Activated naive CD4-positive, alpha-beta T cell treated with anti-CD3 and anti-CD28 coated beads for 36 hours (primary cell): ENCODE measurements around the gene PPP1R3C. TPM values are rescaled to one million over a fixed set of nuclear protein-coding genes. Genes with fewer than 3 reads are reported as not detected.

Source experiments
- CTCF ChIA-PET: fragments of 350-600 bp; sonication (Branson Sonifier 250); formaldehyde crosslinking; loops from one replicate; lab custom pipeline; 2021; ENCODE audit warnings: antibody characterized with exemption; lab: Charles Lee
- DNase-seq: peaks from one replicate; pipeline ENCODE4 v3.0.0-alpha.2; 2020
- H3K27ac Mint-ChIP-seq: one replicate; pipeline ENCODE4 v1.8.0; 2021; ENCODE audit warnings: mild to moderate bottlenecking, mixed read lengths
- H3K27me3 Mint-ChIP-seq: one replicate; pipeline ENCODE4 v1.8.0; 2021; ENCODE audit warnings: low read depth, mixed read lengths
- H3K36me3 Mint-ChIP-seq: one replicate; pipeline ENCODE4 v1.8.0; 2021; ENCODE audit warnings: low read depth, mixed read lengths
- H3K4me1 Mint-ChIP-seq: one replicate; pipeline ENCODE4 v1.8.0; 2021; ENCODE audit warnings: low read depth, mixed read lengths
- H3K4me3 Mint-ChIP-seq: one replicate; pipeline ENCODE4 v1.8.0; 2021; ENCODE audit warnings: mild to moderate bottlenecking, moderate library complexity, mixed read lengths
- H3K9me3 Mint-ChIP-seq: one replicate; pipeline ENCODE4 v1.8.0; 2021; ENCODE audit warnings: mixed read lengths
- intact Hi-C: fragments of 100-400 bp; cut with micrococcal nuclease; formaldehyde crosslinking; loops from one replicate; pipeline ENCODE4 v1.15.1; 2023
- total RNA-seq, 2 experiments: library from RNA; stranded (reverse); gene quantifications; one replicate each; pipeline ENCODE4 v1.2.3, GENCODE V29; 2021

Gene PPP1R3C
- total RNA-seq, 2 experiments from 2014 or later, result 0.07 to 0.12 TPM

- H3K9me3 Mint-ChIP-seq, result peaks cover 5% of the 10 kb centered on the region
- peaks cover 34% of the 10 kb centered on the region for H3K27me3 Mint-ChIP-seq
- intact Hi-C loops, result no loop called here
- H3K4me3 Mint-ChIP-seq, result no peak overlapping the region
- H3K27ac Mint-ChIP-seq, result no peak overlapping the region
- DNase-seq, result no peak
- H3K4me1 Mint-ChIP-seq, result peaks cover 1% of the 10 kb centered on the region
- peaks cover 1% of the 10 kb centered on the region for H3K36me3 Mint-ChIP-seq
- CTCF ChIA-PET, result interaction anchor here (0.7 kb wide), 1 partner anchor 250 kb away, joined by 4 read pairs; no protein-coding TSS in a partner anchor
These were observed 5.3 kb downstream of the PPP1R3C start for GRCh38 chr10:91627344-91628102.

- Mint-ChIP-seq H3K4me1 (no peaks in the 10 kb centered on the region), H3K9me3 (peaks cover 6% of the 10 kb centered on the region), H3K36me3 (peaks cover 1% of the 10 kb centered on the region), H3K27me3 (peaks cover 30% of the 10 kb centered on the region), H3K27ac (no peak overlapping the region), H3K4me3 (no peak overlapping the region)
- intact Hi-C loops, result no loop called here
- DNase-seq, result no peak
- CTCF ChIA-PET, result interaction anchor here (0.6 to 1.7 kb wide), 2 partner anchors 9 to 135 kb away, joined by 3 to 6 read pairs; no protein-coding TSS in a partner anchor
These were observed 5.9 kb downstream of the PPP1R3C start for GRCh38 chr10:91626936-91627335.

- intact Hi-C loops, result no loop called here
- Mint-ChIP-seq H3K4me3 (no peak overlapping the region), H3K27ac (no peak overlapping the region), H3K9me3 (peaks cover 6% of the 10 kb centered on the region), H3K4me1 (no peaks in the 10 kb centered on the region), H3K36me3 (peaks cover 2% of the 10 kb centered on the region), H3K27me3 (peaks cover 17% of the 10 kb centered on the region)
- CTCF ChIA-PET, result no interaction called here
- DNase-seq, result no peak
These were observed 8.2 kb downstream of the PPP1R3C start for GRCh38 chr10:91624633-91625032.

GRCh38 chr10:91622601-91623000, 10.3 kb downstream of the PPP1R3C start:
- H3K27ac Mint-ChIP-seq, result no peak overlapping the region
- intact Hi-C loops, result no loop called here
- H3K36me3 Mint-ChIP-seq, result peaks cover 2% of the 10 kb centered on the region
- H3K4me3 Mint-ChIP-seq, result no peak overlapping the region
- CTCF ChIA-PET, result interaction anchor here (0.6 to 1.0 kb wide), 3 partner anchors 10 to 96 kb away, joined by 3 to 5 read pairs (median 3); partner anchors contain the start of gene PPP1R3C
- peaks cover 18% of the 10 kb centered on the region for H3K27me3 Mint-ChIP-seq
- H3K4me1 Mint-ChIP-seq, result no peaks in the 10 kb centered on the region
- DNase-seq, result no peak
- peaks cover 6% of the 10 kb centered on the region for H3K9me3 Mint-ChIP-seq

- no peak for DNase-seq
- peaks cover 2% of the 10 kb centered on the region for H3K36me3 Mint-ChIP-seq
- CTCF ChIA-PET, result interaction anchor here (0.7 to 1.7 kb wide), 3 partner anchors 11 to 19 kb away, joined by 3 to 4 read pairs (median 4); partner anchors contain the start of gene PPP1R3C
These were observed 11.3 kb downstream of the PPP1R3C start for GRCh38 chr10:91621483-91622113.

GRCh38 chr10:91617072-91617609, 15.7 kb downstream of the PPP1R3C start:
- H3K27ac Mint-ChIP-seq, result no peak overlapping the region
- CTCF ChIA-PET, result interaction anchor here (0.6 to 1.3 kb wide), 3 partner anchors 15 to 318 kb away, joined by 3 to 6 read pairs (median 3); no protein-coding TSS in a partner anchor
- no peak overlapping the region for H3K4me3 Mint-ChIP-seq
- peaks cover 1% of the 10 kb centered on the region for H3K36me3 Mint-ChIP-seq
- intact Hi-C loops, result no loop called here
- peaks cover 13% of the 10 kb centered on the region for H3K27me3 Mint-ChIP-seq
- H3K9me3 Mint-ChIP-seq, result no peaks in the 10 kb centered on the region
- no peak for DNase-seq
- H3K4me1 Mint-ChIP-seq, result no peaks in the 10 kb centered on the region

More at GRCh38 chr10:91621483-91622113, 11.3 kb downstream of the PPP1R3C start:
- Mint-ChIP-seq H3K9me3 (peaks cover 6% of the 10 kb centered on the region), H3K4me1 (no peaks in the 10 kb centered on the region), H3K27me3 (peaks cover 18% of the 10 kb centered on the region), H3K4me3 (no peak overlapping the region), H3K27ac (no peak overlapping the region)
- intact Hi-C loops, result no loop called here

- Mint-ChIP-seq H3K27me3 (peaks cover 13% of the 10 kb centered on the region), H3K4me1 (no peaks in the 10 kb centered on the region), H3K27ac (no peak overlapping the region), H3K36me3 (peaks cover 1% of the 10 kb centered on the region), H3K9me3 (no peaks in the 10 kb centered on the region), H3K4me3 (no peak overlapping the region)
- DNase-seq, result no peak
- intact Hi-C loops, result no loop called here
- CTCF ChIA-PET, result interaction anchor here (1.0 kb wide), 1 partner anchor 18 kb away, joined by 3 read pairs; no protein-coding TSS in a partner anchor
These were observed 16.7 kb downstream of the PPP1R3C start for GRCh38 chr10:91616137-91616536.

GRCh38 chr10:91614225-91614624, 18.6 kb downstream of the PPP1R3C start:
- Mint-ChIP-seq H3K27me3 (peaks cover 6% of the 10 kb centered on the region), H3K27ac (no peak overlapping the region), H3K4me1 (no peaks in the 10 kb centered on the region), H3K9me3 (no peaks in the 10 kb centered on the region), H3K4me3 (no peak overlapping the region), H3K36me3 (no peaks in the 10 kb centered on the region)
- intact Hi-C loops, result no loop called here
- DNase-seq, result no peak
- CTCF ChIA-PET, result no interaction called here

GRCh38 chr10:91613411-91614187, 19.3 kb downstream of the PPP1R3C start:
- CTCF ChIA-PET, result no interaction called here
- DNase-seq, result no peak
- H3K4me3 Mint-ChIP-seq, result no peak overlapping the region
- H3K36me3 Mint-ChIP-seq, result no peaks in the 10 kb centered on the region
- intact Hi-C loops, result no loop called here
- H3K4me1 Mint-ChIP-seq, result no peaks in the 10 kb centered on the region
- H3K9me3 Mint-ChIP-seq, result no peaks in the 10 kb centered on the region
- H3K27me3 Mint-ChIP-seq, result peaks cover 3% of the 10 kb centered on the region
- no peak overlapping the region for H3K27ac Mint-ChIP-seq

GRCh38 chr10:91610919-91611318, 22.0 kb downstream of the PPP1R3C start:
- no peaks in the 10 kb centered on the region for H3K4me1 Mint-ChIP-seq
- H3K27me3 Mint-ChIP-seq, result no peaks in the 10 kb centered on the region
- peaks cover 2% of the 10 kb centered on the region for H3K9me3 Mint-ChIP-seq
- intact Hi-C loops, result no loop called here
- DNase-seq, result no peak
- H3K36me3 Mint-ChIP-seq, result no peaks in the 10 kb centered on the region
- H3K27ac Mint-ChIP-seq, result no peak overlapping the region
- H3K4me3 Mint-ChIP-seq, result no peak overlapping the region
- CTCF ChIA-PET, result no interaction called here

- Mint-ChIP-seq H3K4me3 (no peak overlapping the region), H3K27me3 (no peaks in the 10 kb centered on the region), H3K9me3 (peaks cover 7% of the 10 kb centered on the region), H3K36me3 (no peaks in the 10 kb centered on the region), H3K27ac (no peak overlapping the region), H3K4me1 (no peaks in the 10 kb centered on the region)
- CTCF ChIA-PET, result no interaction called here
- DNase-seq, result no peak
- intact Hi-C loops, result no loop called here
These were observed 22.4 kb downstream of the PPP1R3C start for GRCh38 chr10:91610444-91610843.
